HG02763 (cell line): ENCODE measurements around the gene OR52I2.

Source experiments
- ATAC-seq: cut with Tn5 transposase; IDR thresholded peaks from one replicate; pipeline ENCODE4 v1.9.1; 2021; ENCODE audit warnings: mild to moderate bottlenecking, moderate library complexity; ENCODE audit not compliant: unreplicated experiment

The OR52I2 gene

GRCh38 chr11:4581443-4581842 is at the start of gene OR52I2:
Gene OR52I2, plus strand, starts transcription at chr11:4581743.
- no peak for ATAC-seq

GRCh38 chr11:4539603-4540219 is 41.8 kb upstream of the OR52I2 start:
- no peak for ATAC-seq

GRCh38 chr11:4541071-4541470 is 40.5 kb upstream of the OR52I2 start:
- no peak for ATAC-seq

GRCh38 chr11:4543561-4543960 is 38.0 kb upstream of the OR52I2 start:
- ATAC-seq, result no peak

- ATAC-seq, result no peak
These were observed 36.7 kb upstream of the OR52I2 start, which contains the start of gene OR52M1 for GRCh38 chr11:4544891-4545290. Gene OR52M1, plus strand, starts transcription at chr11:4545191. Its CDS starts 0 bp downstream, at chr11:4545191.

GRCh38 chr11:4546878-4547277 is 34.7 kb upstream of the OR52I2 start:
- ATAC-seq, result no peak

- no peak for ATAC-seq
These were observed 34.1 kb upstream of the OR52I2 start for GRCh38 chr11:4547416-4547815.

- no peak for ATAC-seq
These were observed 30.1 kb upstream of the OR52I2 start for GRCh38 chr11:4551346-4551979.

- no peak for ATAC-seq
These were observed 21.8 kb upstream of the OR52I2 start for GRCh38 chr11:4559527-4560440.

GRCh38 chr11:4560467-4560866 is 21.1 kb upstream of the OR52I2 start:
- no peak for ATAC-seq

GRCh38 chr11:4565371-4565770 is 16.2 kb upstream of the OR52I2 start:
- no peak for ATAC-seq

- no peak for ATAC-seq
These were observed 12.5 kb upstream of the OR52I2 start for GRCh38 chr11:4569075-4569474.

GRCh38 chr11:4576880-4577279 is 4.7 kb upstream of the OR52I2 start:
- ATAC-seq, result no peak

GRCh38 chr11:4577761-4578160 is 3.8 kb upstream of the OR52I2 start:
- ATAC-seq, result no peak

- no peak for ATAC-seq
These were observed 2.9 kb upstream of the OR52I2 start for GRCh38 chr11:4578624-4579023.

- no peak for ATAC-seq
These were observed 1.4 kb upstream of the OR52I2 start for GRCh38 chr11:4580124-4580523.

GRCh38 chr11:4589017-4589416 is 7.5 kb downstream of the OR52I2 start:
- no peak for ATAC-seq

GRCh38 chr11:4593739-4594138 is 12.2 kb downstream of the OR52I2 start, which contains the start of gene OR52I1:
Gene OR52I1, plus strand, starts transcription at chr11:4594039. Its CDS starts 0 bp downstream, at chr11:4594039.
- no peak for ATAC-seq

- ATAC-seq, result no peak
These were observed 23.5 kb downstream of the OR52I2 start for GRCh38 chr11:4605057-4605456.

GRCh38 chr11:4606231-4607015 is 24.9 kb downstream of the OR52I2 start:
- ATAC-seq, result no peak

- ATAC-seq, result no peak
These were observed 25.6 kb downstream of the OR52I2 start for GRCh38 chr11:4607096-4607495.
